Astrocyte (in vitro differentiated cells and primary cell): ENCODE measurements around the gene ALG14. TPM values are rescaled to one million over a fixed set of nuclear protein-coding genes. Genes with fewer than 3 reads are reported as not detected.

ENCODE experiments used
- DNase-seq: peaks from one replicate; pipeline ENCODE4 v3.0.0-alpha.2; 2010; ENCODE audit warnings: low read depth
- FAIRE-seq: peaks from 2 replicates; lab custom pipeline; 2011; peaks lifted over from hg19 to GRCh38; lab: Jason Lieb, UNC
- H2AFZ ChIP-seq: 2 replicates; pipeline ENCODE4 v1.6.0; 2012; ENCODE audit warnings: low read depth, low read length, inconsistent platforms
- H3K27ac ChIP-seq: 2 replicates; pipeline ENCODE4 v1.5.1; 2011; ENCODE audit warnings: low read depth, low read length, inconsistent platforms
- H3K27me3 ChIP-seq: 2 replicates; pipeline ENCODE4 v1.6.0; 2011; ENCODE audit warnings: low read length, inconsistent platforms; ENCODE audit not compliant: insufficient read depth
- H3K36me3 ChIP-seq: 2 replicates; pipeline ENCODE4 v1.5.1; 2011; ENCODE audit warnings: low read length, inconsistent platforms; ENCODE audit not compliant: insufficient read depth
- H3K4me1 ChIP-seq: 2 replicates; pipeline ENCODE4 v1.5.1; 2011; ENCODE audit warnings: low read length, inconsistent platforms; ENCODE audit not compliant: insufficient read depth
- H3K4me2 ChIP-seq: 2 replicates; pipeline ENCODE4 v1.6.0; 2012; ENCODE audit warnings: low read length, inconsistent platforms
- H3K4me3 ChIP-seq: 2 replicates; pipeline ENCODE4 v1.5.1; 2011; ENCODE audit warnings: low read depth, mild to moderate bottlenecking, low read length, inconsistent platforms; ENCODE audit not compliant: insufficient read depth
- H3K79me2 ChIP-seq: 2 replicates; pipeline ENCODE4 v1.6.0; 2012; ENCODE audit warnings: mild to moderate bottlenecking, low read length, inconsistent platforms; ENCODE audit not compliant: insufficient read depth
- H3K9ac ChIP-seq: 2 replicates; pipeline ENCODE4 v1.6.0; 2012; ENCODE audit warnings: mild to moderate bottlenecking, low read length, inconsistent platforms
- H3K9me3 ChIP-seq: 2 replicates; pipeline ENCODE4 v1.5.1; 2012; ENCODE audit warnings: low read depth, mild to moderate bottlenecking, low read length, inconsistent platforms; ENCODE audit not compliant: insufficient read depth
- H4K20me1 ChIP-seq: 2 replicates; pipeline ENCODE4 v1.6.0; 2012; ENCODE audit warnings: low read length, inconsistent platforms; ENCODE audit not compliant: insufficient read depth
- H3K27ac Mint-ChIP-seq: one replicate; pipeline ENCODE4 v1.8.0; 2021; ENCODE audit warnings: mild to moderate bottlenecking, mixed read lengths; ENCODE audit not compliant: unreplicated experiment
- H3K27me3 Mint-ChIP-seq: one replicate; pipeline ENCODE4 v1.8.0; 2021; ENCODE audit warnings: low read depth, mixed read lengths; ENCODE audit not compliant: unreplicated experiment
- H3K36me3 Mint-ChIP-seq: one replicate; pipeline ENCODE4 v1.8.0; 2021; ENCODE audit warnings: low read depth, mixed read lengths; ENCODE audit not compliant: unreplicated experiment
- H3K4me1 Mint-ChIP-seq: one replicate; pipeline ENCODE4 v1.8.0; 2021; ENCODE audit warnings: low read depth, mixed read lengths; ENCODE audit not compliant: unreplicated experiment
- H3K4me3 Mint-ChIP-seq: one replicate; pipeline ENCODE4 v1.8.0; 2021; ENCODE audit warnings: mild to moderate bottlenecking, moderate library complexity, mixed read lengths; ENCODE audit not compliant: unreplicated experiment
- H3K9me3 Mint-ChIP-seq: one replicate; pipeline ENCODE4 v1.8.0; 2021; ENCODE audit warnings: mild to moderate bottlenecking, mixed read lengths; ENCODE audit not compliant: unreplicated experiment
- EZH2 ChIP-seq: IDR thresholded peaks from 2 replicates; pipeline ENCODE4 v1.6.1; 2012; ENCODE audit warnings: mild to moderate bottlenecking, low read length, inconsistent platforms; ENCODE audit not compliant: insufficient read depth
- total RNA-seq: library from RNA; stranded (reverse); gene quantifications from 2 replicates; pipeline ENCODE4 v1.2.1, GENCODE V29; 2021
- TF ChIP-seq, protein P1 (sequence below): IDR thresholded peaks from 2 replicates; pipeline ENCODE4 v1.5.1; 2011; ENCODE audit warnings: low read depth, mild to moderate bottlenecking, inconsistent platforms, low read length, moderate library complexity; ENCODE audit not compliant: insufficient read depth

Gene ALG14
- total RNA-seq, 1 donor from 2014 or later: 6.9 TPM

DNA sequence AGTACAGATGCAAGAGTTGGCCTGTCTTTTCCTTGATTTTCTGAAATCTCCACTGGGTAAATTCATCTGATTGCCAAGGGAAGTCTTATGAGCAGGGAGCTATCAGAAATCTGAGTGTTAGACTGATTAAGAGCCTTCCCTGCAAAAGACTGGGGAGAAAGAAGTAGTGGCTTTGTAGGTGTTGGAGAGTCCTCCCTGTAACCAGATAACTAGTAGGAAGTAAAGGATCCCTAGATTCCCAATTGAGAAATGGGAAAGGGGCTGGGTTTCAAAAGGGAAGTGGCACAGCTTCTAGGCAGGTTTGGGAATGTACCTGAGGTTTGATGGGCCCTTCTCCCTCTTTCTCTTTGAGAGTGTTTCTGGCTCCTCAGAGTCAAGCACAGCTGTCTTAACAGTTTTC is 46.5 kb upstream of the ALG14 start:
- FAIRE-seq (no peak), DNase-seq (no peak)
- Histone ChIP-seq H3K27me3 (peaks cover 33% of the 10 kb centered on the region), H3K9me3 (no peaks in the 10 kb centered on the region), H3K36me3 (no peaks in the 10 kb centered on the region), H3K9ac (no peak overlapping the region), H4K20me1 (no peaks in the 10 kb centered on the region), H3K27ac (no peak overlapping the region), H2AFZ (no peak overlapping the region), H3K4me3 (no peak overlapping the region), H3K4me1 (peaks cover 12% of the 10 kb centered on the region), H3K4me2 (no peak overlapping the region), H3K79me2 (no peaks in the 10 kb centered on the region)
- peak overlapping the region; percentile 87 for H3K4me3 Mint-ChIP-seq
- H3K36me3 Mint-ChIP-seq: no peaks in the 10 kb centered on the region
- peaks cover 13% of the 10 kb centered on the region for H3K27me3 Mint-ChIP-seq
- no peaks in the 10 kb centered on the region for H3K4me1 Mint-ChIP-seq
- H3K9me3 Mint-ChIP-seq: no peaks in the 10 kb centered on the region
- TF ChIP-seq EZH2: no peak
- TF ChIP-seq, protein P1, sequence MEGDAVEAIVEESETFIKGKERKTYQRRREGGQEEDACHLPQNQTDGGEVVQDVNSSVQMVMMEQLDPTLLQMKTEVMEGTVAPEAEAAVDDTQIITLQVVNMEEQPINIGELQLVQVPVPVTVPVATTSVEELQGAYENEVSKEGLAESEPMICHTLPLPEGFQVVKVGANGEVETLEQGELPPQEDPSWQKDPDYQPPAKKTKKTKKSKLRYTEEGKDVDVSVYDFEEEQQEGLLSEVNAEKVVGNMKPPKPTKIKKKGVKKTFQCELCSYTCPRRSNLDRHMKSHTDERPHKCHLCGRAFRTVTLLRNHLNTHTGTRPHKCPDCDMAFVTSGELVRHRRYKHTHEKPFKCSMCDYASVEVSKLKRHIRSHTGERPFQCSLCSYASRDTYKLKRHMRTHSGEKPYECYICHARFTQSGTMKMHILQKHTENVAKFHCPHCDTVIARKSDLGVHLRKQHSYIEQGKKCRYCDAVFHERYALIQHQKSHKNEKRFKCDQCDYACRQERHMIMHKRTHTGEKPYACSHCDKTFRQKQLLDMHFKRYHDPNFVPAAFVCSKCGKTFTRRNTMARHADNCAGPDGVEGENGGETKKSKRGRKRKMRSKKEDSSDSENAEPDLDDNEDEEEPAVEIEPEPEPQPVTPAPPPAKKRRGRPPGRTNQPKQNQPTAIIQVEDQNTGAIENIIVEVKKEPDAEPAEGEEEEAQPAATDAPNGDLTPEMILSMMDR: no peak
- no peak overlapping the region for H3K27ac Mint-ChIP-seq

DNA sequence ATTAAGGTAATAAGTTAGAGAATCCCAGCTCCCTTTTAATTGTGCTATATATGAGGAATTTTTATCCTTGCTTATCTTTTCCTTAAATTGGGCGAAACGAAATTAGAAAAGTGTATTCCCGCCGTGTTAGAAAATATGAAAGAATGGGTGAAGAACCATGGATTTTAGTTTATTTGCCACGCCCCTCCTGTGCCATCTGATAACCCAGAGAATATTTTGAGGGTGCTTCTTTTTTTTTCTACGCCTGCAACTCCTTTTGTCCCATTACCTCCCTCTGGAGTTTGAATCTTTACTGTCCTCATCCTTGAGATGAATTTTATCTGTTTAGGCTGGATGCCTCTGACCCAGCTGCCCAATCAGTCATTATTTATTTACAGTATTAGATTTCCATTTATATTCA is 46.0 kb upstream of the ALG14 start:
- Histone ChIP-seq H2AFZ (no peak overlapping the region), H3K36me3 (no peaks in the 10 kb centered on the region), H3K4me1 (peaks cover 12% of the 10 kb centered on the region), H3K4me2 (no peak overlapping the region), H3K9me3 (no peaks in the 10 kb centered on the region), H4K20me1 (no peaks in the 10 kb centered on the region), H3K4me3 (no peak overlapping the region), H3K79me2 (no peaks in the 10 kb centered on the region), H3K27me3 (peaks cover 33% of the 10 kb centered on the region), H3K27ac (no peak overlapping the region), H3K9ac (no peak overlapping the region)
- TF ChIP-seq, protein P1: no peak
- TF ChIP-seq EZH2: no peak
- no peaks in the 10 kb centered on the region for H3K4me1 Mint-ChIP-seq
- FAIRE-seq: no peak
- no peaks in the 10 kb centered on the region for H3K36me3 Mint-ChIP-seq
- H3K4me3 Mint-ChIP-seq: peak overlapping the region; percentile 87
- peaks cover 13% of the 10 kb centered on the region for H3K27me3 Mint-ChIP-seq
- H3K9me3 Mint-ChIP-seq: no peaks in the 10 kb centered on the region
- DNase-seq: no peak
- H3K27ac Mint-ChIP-seq: no peak overlapping the region

DNA sequence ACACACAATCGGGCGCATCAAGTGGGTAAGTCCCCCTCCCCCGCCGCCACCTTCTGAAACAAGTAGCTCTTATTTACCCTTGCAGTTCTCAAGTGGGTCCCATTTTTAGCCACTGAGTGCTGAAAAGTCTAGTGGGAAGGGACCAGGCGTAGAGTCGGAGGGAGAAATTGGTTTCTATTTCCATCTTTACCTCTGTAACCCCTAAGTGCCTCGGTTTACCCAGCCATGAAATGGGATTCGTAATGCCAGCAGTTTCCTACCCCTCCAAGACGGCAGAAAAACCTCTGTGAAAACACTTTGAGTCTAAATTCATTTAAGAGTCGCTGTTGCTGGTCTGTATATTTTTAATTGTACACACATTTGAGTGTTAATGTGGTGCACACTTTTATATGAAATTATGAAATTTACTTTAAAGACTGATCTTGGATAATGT is 45.3 kb upstream of the ALG14 start:
- H3K9me3 Mint-ChIP-seq: no peaks in the 10 kb centered on the region
- no peaks in the 10 kb centered on the region for H3K36me3 Mint-ChIP-seq
- H3K4me3 Mint-ChIP-seq: peak overlapping the region; percentile 87
- H3K4me3 ChIP-seq: peak overlapping the region; percentile 69
- DNase-seq: no peak
- no peaks in the 10 kb centered on the region for H4K20me1 ChIP-seq
- no peak for FAIRE-seq
- H3K27ac Mint-ChIP-seq: peak overlapping the region; percentile 75
- peak overlapping the region; percentile 77 for H2AFZ ChIP-seq
- H3K9ac ChIP-seq: peak overlapping the region; percentile 38
- H3K27ac ChIP-seq: no peak overlapping the region
- no peaks in the 10 kb centered on the region for H3K36me3 ChIP-seq
- no peaks in the 10 kb centered on the region for H3K4me1 Mint-ChIP-seq
- TF ChIP-seq EZH2: peak; percentile 45
- TF ChIP-seq, protein P1: no peak
- peaks cover 33% of the 10 kb centered on the region for H3K27me3 ChIP-seq
- H3K9me3 ChIP-seq: no peaks in the 10 kb centered on the region
- H3K27me3 Mint-ChIP-seq: peaks cover 13% of the 10 kb centered on the region
- H3K4me2 ChIP-seq: peak overlapping the region; percentile 94
- no peaks in the 10 kb centered on the region for H3K79me2 ChIP-seq
- H3K4me1 ChIP-seq: peaks cover 12% of the 10 kb centered on the region
